ENCODE data around the gene FBXL12. TPM values are rescaled to one million over a fixed set of nuclear protein-coding genes. Genes with fewer than 3 reads are reported as not detected.

The FBXL12 gene
- 10 to 100 TPM; 15.8 to 32.7 (median 29.2) TPM for total RNA-seq

- peak within 1 kb of the TSS; percentile 92 to 99 (median 94) for H3K4me3 ChIP-seq
- no peak for TF ChIP-seq EP300 (IDR thresholded peaks at IDR 0.05)
- TF ChIP-seq CTCF (IDR thresholded peaks at IDR 0.05), result no peak
- TF ChIP-seq POLR2AphosphoS5 (IDR thresholded peaks at IDR 0.05), result peak; percentile 81 to 95
- peak; percentile 54 for TF ChIP-seq POLR2A (IDR thresholded peaks at IDR 0.05; ENCODE audit: low read depth)
- WGBS, result 0% methylated on average over 52 of the region's 82 CpGs
- peaks cover 0 to 18% (median 3%) of the 10 kb centered on the region in 4 donors for H3K36me3 ChIP-seq
- peak; percentile 100 for DNase-seq (ENCODE audit: extremely low spot score)
- H3K9me3 ChIP-seq, result peaks cover 0 to 4% (median 0%) of the 10 kb centered on the region in 4 donors
- H3K27me3 ChIP-seq, result no peaks in the 10 kb centered on the region
- intact Hi-C loops (cut with DNase I), result no loop called here
- H3K4me1 ChIP-seq, result peaks cover 12 to 36% (median 30%) of the 10 kb centered on the region in 4 donors
- peak within 1 kb of the TSS; percentile 92 to 95 (median 92) for H3K27ac ChIP-seq (replicated peaks in 1 of 4)
Measured at GRCh38 chr19:9818734-9819595, at the start of gene FBXL12. TSS of gene FBXL12 (minus strand) at chr19:9819079. CDS start at chr19:9818813, 266 bp downstream.

- 82% methylated on average over 16 of the region's 16 CpGs for WGBS
- H3K4me1 ChIP-seq, result no peaks in the 10 kb centered on the region
Measured at GRCh38 chr19:9865732-9866501, 47.0 kb upstream of the FBXL12 start.

GRCh38 chr19:9863759-9864158, 44.9 kb upstream of the FBXL12 start:
- H3K27me3 ChIP-seq, result no peaks in the 10 kb centered on the region
- no peaks in the 10 kb centered on the region for H3K4me1 ChIP-seq
- no peak for DNase-seq (ENCODE audit: extremely low spot score)
- 83% methylated on average over 5 of the region's 5 CpGs for WGBS
- H3K27ac ChIP-seq (replicated peaks in 1 of 4), result no peak overlapping the region
- no peak for TF ChIP-seq POLR2AphosphoS5 (IDR thresholded peaks at IDR 0.05)
- TF ChIP-seq POLR2A (IDR thresholded peaks at IDR 0.05; ENCODE audit: low read depth), result no peak
- TF ChIP-seq EP300 (IDR thresholded peaks at IDR 0.05), result no peak
- TF ChIP-seq CTCF (IDR thresholded peaks at IDR 0.05), result no peak
- no peak overlapping the region for H3K4me3 ChIP-seq
- no peaks in the 10 kb centered on the region for H3K9me3 ChIP-seq
- intact Hi-C loops (cut with DNase I), result no loop called here
- H3K36me3 ChIP-seq, result no peaks in the 10 kb centered on the region

More at GRCh38 chr19:9865732-9866501, 47.0 kb upstream of the FBXL12 start:
- DNase-seq (ENCODE audit: extremely low spot score), result no peak
- Histone ChIP-seq H3K27ac (replicated peaks in 1 of 4) (no peak overlapping the region), H3K4me3 (no peak overlapping the region), H3K9me3 (no peaks in the 10 kb centered on the region), H3K36me3 (no peaks in the 10 kb centered on the region), H3K27me3 (no peaks in the 10 kb centered on the region)
- intact Hi-C loops (cut with DNase I), result no loop called here
- TF ChIP-seq CTCF (IDR thresholded peaks at IDR 0.05) (no peak), EP300 (IDR thresholded peaks at IDR 0.05) (no peak), POLR2A (IDR thresholded peaks at IDR 0.05; ENCODE audit: low read depth) (no peak), POLR2AphosphoS5 (IDR thresholded peaks at IDR 0.05) (no peak)

GRCh38 chr19:9862938-9863337, 44.1 kb upstream of the FBXL12 start:
- H3K36me3 ChIP-seq, result no peaks in the 10 kb centered on the region
- intact Hi-C loops (cut with DNase I), result no loop called here
- TF ChIP-seq POLR2A (IDR thresholded peaks at IDR 0.05; ENCODE audit: low read depth), result no peak

GRCh38 chr19:9861503-9861902, 42.6 kb upstream of the FBXL12 start:
- no peaks in the 10 kb centered on the region for H3K9me3 ChIP-seq
- H3K27ac ChIP-seq (replicated peaks in 1 of 4), result no peak overlapping the region
- peaks cover 0 to 5% (median 0%) of the 10 kb centered on the region in 4 donors for H3K36me3 ChIP-seq
- H3K4me3 ChIP-seq, result no peak overlapping the region
- intact Hi-C loops (cut with DNase I), result no loop called here
- DNase-seq (ENCODE audit: extremely low spot score), result no peak
- no peaks in the 10 kb centered on the region for H3K27me3 ChIP-seq
- 91% methylated on average over 1 of the region's 1 CpG for WGBS
- H3K4me1 ChIP-seq, result no peaks in the 10 kb centered on the region
- no peak for TF ChIP-seq EP300 (IDR thresholded peaks at IDR 0.05)
- no peak for TF ChIP-seq CTCF (IDR thresholded peaks at IDR 0.05)
- no peak for TF ChIP-seq POLR2AphosphoS5 (IDR thresholded peaks at IDR 0.05)
- no peak for TF ChIP-seq POLR2A (IDR thresholded peaks at IDR 0.05; ENCODE audit: low read depth)

More at GRCh38 chr19:9862938-9863337, 44.1 kb upstream of the FBXL12 start:
- 74% methylated on average over 4 of the region's 4 CpGs for WGBS
- Histone ChIP-seq H3K4me3 (no peak overlapping the region), H3K9me3 (no peaks in the 10 kb centered on the region), H3K27me3 (no peaks in the 10 kb centered on the region), H3K27ac (replicated peaks in 1 of 4) (no peak overlapping the region), H3K4me1 (no peaks in the 10 kb centered on the region)
- no peak for DNase-seq (ENCODE audit: extremely low spot score)

All from esophagus muscularis mucosa (tissue), 4 donors.